HUES6 (cell line): ENCODE results near the gene PACS2.

ENCODE experiments used
- H3K27ac ChIP-seq: 2 replicates; pipeline ENCODE4 v1.7.0; 2013; ENCODE audit warnings: low read depth, mild to moderate bottlenecking, low read length, inconsistent platforms
- H3K27me3 ChIP-seq: 2 replicates; pipeline ENCODE4 v1.6.1; 2013; ENCODE audit warnings: low read length; ENCODE audit not compliant: control insufficient read depth, insufficient read depth
- H3K36me3 ChIP-seq: 2 replicates; pipeline ENCODE4 v1.6.1; 2013; ENCODE audit warnings: low read length; ENCODE audit not compliant: control insufficient read depth, insufficient read depth
- H3K4me1 ChIP-seq: 2 replicates; pipeline ENCODE4 v1.6.1; 2013; ENCODE audit warnings: low read length; ENCODE audit not compliant: control insufficient read depth, insufficient read depth
- H3K4me3 ChIP-seq: 2 replicates; pipeline ENCODE4 v1.5.1; 2013; ENCODE audit warnings: low read depth, low read length
- H3K9ac ChIP-seq: one replicate; pipeline ENCODE4 v1.6.1; 2013; ENCODE audit warnings: mild to moderate bottlenecking, low read length
- H3K9me3 ChIP-seq: 2 replicates; pipeline ENCODE4 v1.6.1; 2013; ENCODE audit warnings: low read depth, low read length; ENCODE audit not compliant: control insufficient read depth, insufficient read depth

Gene PACS2

DNA sequence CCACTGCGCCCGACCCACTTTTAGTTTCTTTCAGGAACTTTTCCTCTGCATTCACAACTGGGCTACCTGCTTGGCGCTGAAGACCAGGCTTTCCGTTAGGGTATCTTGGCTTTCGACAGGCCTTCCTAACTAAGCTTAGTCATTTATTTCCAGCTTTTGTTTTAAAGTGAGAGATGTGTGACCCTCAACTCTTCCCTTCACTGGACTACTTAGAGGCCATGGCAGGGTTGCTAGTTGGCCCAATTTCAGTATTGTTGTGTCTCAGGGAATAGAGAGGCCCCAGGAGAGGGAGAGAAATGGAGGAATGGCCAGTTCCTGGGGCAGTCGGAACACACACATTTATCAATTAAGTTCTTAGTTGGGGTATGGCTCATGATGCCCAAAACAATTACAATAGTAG lies 115.5 kb downstream of the PACS2 start:
- Histone ChIP-seq H3K9ac (no peak overlapping the region), H3K4me3 (no peak overlapping the region), H3K9me3 (peaks cover 6% of the 10 kb centered on the region), H3K27ac (no peak overlapping the region), H3K27me3 (no peaks in the 10 kb centered on the region), H3K36me3 (peaks cover 43% of the 10 kb centered on the region), H3K4me1 (peaks cover 5% of the 10 kb centered on the region; the same call in 1 of the 2 replicates)

DNA sequence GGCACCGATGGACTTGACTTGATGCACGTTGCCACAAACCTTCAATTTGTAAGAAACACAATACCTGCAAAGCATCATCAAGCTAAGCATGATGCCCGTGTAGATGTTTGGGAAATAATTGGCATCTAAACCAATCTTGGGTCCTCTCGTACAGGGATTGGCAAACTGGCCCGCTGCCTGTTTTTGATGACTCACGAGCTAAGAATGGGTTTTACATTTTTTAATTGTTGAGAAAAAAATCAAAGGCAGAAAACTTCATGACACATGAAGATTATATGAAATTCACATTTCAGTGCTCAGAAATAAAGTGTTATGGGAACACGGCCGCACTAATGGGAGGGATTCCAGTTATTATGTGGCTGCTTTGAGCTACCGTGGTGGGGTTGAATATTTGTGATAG lies 116.0 kb downstream of the PACS2 start:
- Histone ChIP-seq H3K36me3 (peaks cover 43% of the 10 kb centered on the region), H3K9me3 (peaks cover 6% of the 10 kb centered on the region), H3K9ac (no peak overlapping the region), H3K27ac (no peak overlapping the region), H3K4me3 (no peak overlapping the region), H3K27me3 (no peaks in the 10 kb centered on the region), H3K4me1 (peaks cover 5% of the 10 kb centered on the region; the same call in 1 of the 2 replicates)

DNA sequence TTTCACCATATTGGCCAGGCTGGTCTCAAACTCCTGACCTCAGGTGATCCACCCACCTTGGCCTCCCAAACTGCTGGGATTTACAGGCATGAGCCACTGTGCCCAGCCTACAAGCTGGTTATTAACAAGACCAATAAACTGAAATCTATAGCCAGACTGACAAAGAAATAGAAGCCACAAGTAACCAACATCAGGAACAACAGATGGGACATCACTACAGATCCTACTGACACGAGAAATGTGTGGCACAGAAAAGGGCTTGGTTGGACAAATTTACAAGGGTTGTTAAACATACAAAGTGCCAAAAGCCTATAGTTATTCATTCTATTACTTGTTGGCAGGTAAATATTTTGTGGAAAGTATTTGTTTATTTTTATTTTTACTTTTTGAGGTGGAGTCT lies 116.7 kb downstream of the PACS2 start:
- H3K4me3 ChIP-seq: no peak overlapping the region
- H3K9ac ChIP-seq: no peak overlapping the region
- H3K9me3 ChIP-seq: peaks cover 6% of the 10 kb centered on the region
- peaks cover 5% of the 10 kb centered on the region; the same call in 1 of the 2 replicates for H3K4me1 ChIP-seq
- H3K36me3 ChIP-seq: peaks cover 39% of the 10 kb centered on the region
- H3K27ac ChIP-seq: no peak overlapping the region
- H3K27me3 ChIP-seq: no peaks in the 10 kb centered on the region

DNA sequence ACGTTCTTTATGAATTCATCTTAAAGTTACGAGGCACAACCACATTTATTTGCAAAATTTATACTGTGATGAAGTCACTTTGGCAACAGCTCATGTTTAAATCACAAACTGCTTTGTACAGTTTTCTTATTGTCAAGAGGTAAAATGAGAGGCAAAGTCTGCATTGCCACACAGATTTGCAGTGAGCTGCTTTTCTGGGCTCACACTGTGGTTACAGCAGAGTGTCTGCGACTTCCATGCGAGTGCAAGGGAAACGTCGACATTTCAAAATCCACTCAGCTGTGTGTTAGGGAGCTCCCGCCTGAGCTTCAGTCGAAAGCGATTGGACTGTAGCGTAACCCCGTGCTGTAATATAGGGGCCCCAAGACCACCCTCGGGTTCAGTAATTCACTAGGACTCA lies 118.1 kb downstream of the PACS2 start:
- no peak overlapping the region for H3K27ac ChIP-seq
- H3K27me3 ChIP-seq: no peaks in the 10 kb centered on the region
- peaks cover 31% of the 10 kb centered on the region for H3K36me3 ChIP-seq
- peaks cover 5% of the 10 kb centered on the region; the same call in 1 of the 2 replicates for H3K4me1 ChIP-seq
- H3K9me3 ChIP-seq: peaks cover 3% of the 10 kb centered on the region; the same call in 1 of the 2 replicates
- no peak overlapping the region for H3K9ac ChIP-seq
- no peak overlapping the region for H3K4me3 ChIP-seq

DNA sequence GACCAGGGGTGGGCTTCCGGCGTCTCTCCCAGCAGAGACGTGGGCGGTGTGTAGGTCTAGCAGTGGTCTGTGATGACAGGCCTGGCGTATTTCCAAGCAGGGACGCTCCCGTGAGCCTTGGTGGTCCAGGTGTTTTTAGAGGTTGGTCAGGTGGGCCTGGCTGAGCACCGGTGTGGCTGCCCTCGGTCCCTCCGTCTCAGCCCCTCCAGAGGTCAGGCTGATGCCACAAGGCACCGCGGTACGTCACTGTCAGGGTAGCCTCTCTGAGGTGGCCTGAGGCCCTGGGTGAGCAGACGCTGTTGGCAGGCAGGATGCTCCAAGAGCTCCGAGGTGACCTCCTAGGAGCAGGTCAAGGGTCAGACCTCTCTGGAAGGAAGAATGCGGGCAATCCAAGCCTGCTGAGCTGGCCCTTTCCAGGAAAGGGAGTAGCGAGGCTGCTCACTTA lies 118.6 kb downstream of the PACS2 start:
- Histone ChIP-seq H3K27me3 (no peaks in the 10 kb centered on the region), H3K4me1 (peaks cover 5% of the 10 kb centered on the region; the same call in 1 of the 2 replicates), H3K9me3 (peaks cover 3% of the 10 kb centered on the region; the same call in 1 of the 2 replicates), H3K36me3 (peaks cover 26% of the 10 kb centered on the region), H3K9ac (no peak overlapping the region), H3K4me3 (no peak overlapping the region), H3K27ac (no peak overlapping the region)

DNA sequence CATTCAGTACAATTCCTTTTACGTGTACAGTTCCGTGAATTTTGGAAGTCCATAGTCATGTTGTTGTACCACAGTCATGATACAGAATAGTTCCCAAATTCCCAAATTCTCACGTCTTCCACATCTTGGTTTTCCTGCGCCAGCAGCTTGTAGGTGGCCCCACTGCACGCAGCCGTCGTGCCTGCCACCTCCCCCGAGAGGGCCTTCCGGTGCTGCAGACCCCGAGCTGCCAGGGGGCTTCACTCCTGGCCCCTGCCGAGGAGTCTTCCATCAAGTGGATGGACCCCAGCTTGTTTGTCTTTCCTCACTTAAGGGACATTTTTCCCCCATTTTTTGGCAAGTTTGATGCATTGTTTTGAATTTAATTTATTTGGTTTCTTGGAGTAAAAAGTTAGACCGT lies 121.9 kb downstream of the PACS2 start:
- Histone ChIP-seq H3K9ac (no peak overlapping the region), H3K27me3 (no peaks in the 10 kb centered on the region), H3K4me1 (peaks cover 5% of the 10 kb centered on the region; the same call in 1 of the 2 replicates), H3K36me3 (peaks cover 35% of the 10 kb centered on the region), H3K9me3 (no peaks in the 10 kb centered on the region), H3K4me3 (no peak overlapping the region), H3K27ac (no peak overlapping the region)

DNA sequence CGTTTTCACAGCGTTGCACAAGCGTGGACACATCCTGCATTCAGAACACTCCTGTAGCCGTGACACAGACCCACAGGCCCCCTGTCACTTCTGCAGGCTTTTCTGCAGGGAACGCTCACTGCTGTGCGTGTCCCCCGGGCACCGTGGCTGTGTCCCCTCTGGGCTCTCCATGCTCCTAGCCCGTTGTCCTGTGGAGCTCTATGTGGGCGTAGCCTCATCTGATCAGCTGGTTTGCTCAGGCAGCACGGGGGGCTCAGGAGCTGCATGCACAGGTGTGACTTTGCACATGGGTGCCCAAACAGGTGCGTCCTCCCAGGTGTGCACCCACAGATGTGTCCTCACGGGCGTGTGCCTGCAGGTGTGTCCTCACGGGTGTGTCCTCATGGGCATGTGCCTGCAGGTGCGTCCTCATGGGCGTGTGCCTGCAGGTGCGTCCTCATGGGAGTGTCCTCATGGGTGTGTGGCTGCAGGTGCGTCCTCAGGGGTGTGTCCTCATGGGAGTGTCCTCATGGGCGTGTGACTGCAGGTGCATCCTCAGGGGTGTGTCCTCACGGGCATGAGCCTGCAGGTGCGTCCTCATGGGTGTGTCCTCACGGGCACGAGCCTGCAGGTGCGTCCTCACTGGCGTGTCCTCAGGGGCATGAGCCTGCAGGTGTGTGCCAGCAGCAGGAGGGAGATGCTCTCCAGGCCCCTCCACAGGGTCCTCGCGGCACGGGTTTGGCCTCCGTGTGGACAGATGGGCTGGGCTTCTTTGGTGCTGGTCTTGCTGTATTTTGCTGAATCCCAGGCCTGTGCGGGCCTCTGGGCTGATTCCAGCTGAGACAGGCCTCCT lies 122.6 kb downstream of the PACS2 start:
- H3K9ac ChIP-seq: no peak overlapping the region
- H3K4me3 ChIP-seq: no peak overlapping the region
- no peaks in the 10 kb centered on the region for H3K9me3 ChIP-seq
- no peaks in the 10 kb centered on the region for H3K27me3 ChIP-seq
- peaks cover 5% of the 10 kb centered on the region; the same call in 1 of the 2 replicates for H3K4me1 ChIP-seq
- peaks cover 34% of the 10 kb centered on the region for H3K36me3 ChIP-seq
- no peak overlapping the region for H3K27ac ChIP-seq

DNA sequence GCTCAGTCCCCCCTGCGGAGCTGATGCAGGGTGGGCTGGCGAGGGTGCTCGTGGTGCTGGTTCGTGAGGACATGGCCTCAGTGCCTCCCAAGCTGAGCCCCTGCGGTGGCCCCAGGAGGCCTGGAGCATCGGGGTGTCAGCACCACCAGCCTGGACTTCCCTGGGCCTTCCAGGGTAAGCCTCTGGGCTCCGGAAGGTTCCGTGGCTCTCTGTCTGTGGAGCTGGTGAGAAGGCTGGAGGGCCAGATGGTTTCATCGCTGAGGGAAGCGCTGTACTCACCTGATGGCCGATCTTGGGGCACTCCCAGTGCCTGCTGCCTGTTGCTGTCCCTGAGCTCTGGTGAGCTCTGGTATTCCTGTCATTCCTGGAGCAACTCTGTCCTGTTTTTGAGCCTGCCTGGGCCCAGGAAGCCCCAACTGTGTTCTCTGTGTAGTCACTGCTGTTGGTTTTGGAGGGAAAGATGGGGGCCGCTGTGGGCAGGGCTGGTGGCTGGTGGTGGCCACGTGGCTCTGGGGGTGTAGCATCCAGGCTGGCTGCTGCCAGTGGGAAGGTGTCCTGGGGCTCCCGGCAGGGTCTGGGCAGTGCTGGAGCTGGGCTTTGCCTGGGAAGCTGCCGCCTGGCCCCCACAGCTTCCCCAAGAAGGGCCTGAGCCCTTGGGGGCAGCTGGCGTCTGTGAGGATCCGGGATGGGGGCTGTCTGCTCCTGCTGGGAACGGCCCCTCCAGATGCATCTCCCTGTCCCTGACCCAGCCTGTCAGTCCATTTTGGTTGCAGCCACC lies 123.4 kb downstream of the PACS2 start:
- H3K9ac ChIP-seq: no peak overlapping the region
- H3K27ac ChIP-seq: no peak overlapping the region; the same call in 1 of the 2 replicates
- H3K27me3 ChIP-seq: no peaks in the 10 kb centered on the region
- H3K9me3 ChIP-seq: no peaks in the 10 kb centered on the region
- no peak overlapping the region for H3K4me3 ChIP-seq
- H3K36me3 ChIP-seq: peaks cover 42% of the 10 kb centered on the region
- peaks cover 5% of the 10 kb centered on the region; the same call in 1 of the 2 replicates for H3K4me1 ChIP-seq

DNA sequence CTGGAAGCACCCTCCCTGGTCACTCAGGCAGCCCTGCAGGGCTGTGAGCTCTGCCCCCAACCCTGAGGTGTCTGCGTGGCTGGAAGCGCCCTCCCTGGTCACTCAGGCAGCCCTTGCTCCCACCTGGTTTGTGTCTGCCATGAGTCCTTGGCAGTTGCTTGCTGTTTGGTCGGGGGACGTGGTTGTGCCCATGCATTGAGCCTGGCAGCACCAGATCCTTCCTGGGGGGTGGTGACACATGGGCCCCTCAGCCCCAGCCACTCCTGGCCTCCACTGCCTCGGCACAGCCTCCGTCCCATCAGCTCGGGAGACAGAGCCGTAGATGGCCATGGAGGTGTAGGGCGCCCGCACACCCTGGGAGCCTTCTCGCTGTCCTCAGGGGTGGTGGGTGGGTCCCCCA lies 124.6 kb downstream of the PACS2 start:
- Histone ChIP-seq H3K9me3 (no peaks in the 10 kb centered on the region), H3K27me3 (no peaks in the 10 kb centered on the region), H3K36me3 (peaks cover 46% of the 10 kb centered on the region), H3K27ac (no peak overlapping the region), H3K4me1 (no peaks in the 10 kb centered on the region), H3K9ac (no peak overlapping the region), H3K4me3 (no peak overlapping the region)

DNA sequence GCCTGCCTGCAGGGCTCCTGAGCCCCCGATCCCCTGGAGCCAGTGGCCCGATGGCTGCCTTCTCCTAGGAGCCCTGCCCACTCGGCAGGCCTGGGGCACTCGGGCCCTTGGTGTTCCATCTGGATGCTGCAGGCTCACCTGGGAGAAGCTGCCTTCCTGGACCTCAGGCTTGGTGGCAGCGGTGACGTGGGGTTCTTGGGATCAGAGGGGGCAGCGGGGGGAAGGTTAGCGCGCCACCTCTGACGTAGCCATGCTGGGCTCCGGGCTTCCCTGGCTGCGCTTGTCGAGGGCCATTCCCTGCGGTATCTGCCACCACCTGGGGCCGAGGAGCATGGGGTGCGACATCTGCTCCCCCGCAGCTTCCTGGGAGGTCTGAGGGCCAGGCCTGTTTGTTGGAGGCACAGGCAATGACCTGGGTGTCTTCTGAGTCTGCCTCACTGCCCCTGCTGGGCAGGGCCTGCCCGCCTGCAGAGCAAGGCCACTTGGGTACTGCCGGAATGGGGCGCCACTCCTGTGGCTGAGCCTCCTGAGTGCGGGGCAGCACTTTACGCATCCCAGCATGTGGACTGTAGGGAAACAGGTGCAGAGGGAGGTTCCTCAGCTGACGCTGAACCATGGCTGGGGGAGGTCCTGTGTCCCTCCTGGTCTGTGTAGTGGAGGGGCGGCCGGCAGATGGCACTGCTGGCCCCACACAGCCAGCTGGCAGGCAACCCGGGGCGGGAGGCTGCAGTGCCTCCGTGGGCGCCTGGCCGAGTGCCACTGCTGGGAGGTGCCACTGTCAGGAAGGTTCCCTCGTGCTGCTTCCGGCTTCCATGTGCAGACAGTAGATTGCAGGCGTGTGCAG lies 125.4 kb downstream of the PACS2 start:
- H3K27me3 ChIP-seq: no peaks in the 10 kb centered on the region
- H3K27ac ChIP-seq: no peak overlapping the region
- H3K9me3 ChIP-seq: no peaks in the 10 kb centered on the region
- peaks cover 48% of the 10 kb centered on the region for H3K36me3 ChIP-seq
- H3K4me3 ChIP-seq: no peak overlapping the region
- no peak overlapping the region for H3K9ac ChIP-seq
- H3K4me1 ChIP-seq: no peaks in the 10 kb centered on the region
